Loucy (cell line): Measurements from ENCODE around the gene FEM1B.

Experiments
- H2AFZ ChIP-seq: fragments of 200-600 bp; sonication (generic); 2 replicates; pipeline ENCODE4 v1.6.0; 2016; ENCODE audit warnings: antibody characterized with exemption, mild to moderate bottlenecking, low read length, moderate library complexity
- H3F3A ChIP-seq: fragments of 200-600 bp; 2 replicates; pipeline ENCODE4 v1.6.0; 2016; ENCODE audit warnings: antibody characterized with exemption, low read depth, mild to moderate bottlenecking
- H3K27me3 ChIP-seq: fragments of 200-600 bp; sonication (generic); 2 replicates; pipeline ENCODE4 v1.6.1; 2014; ENCODE audit warnings: low read length, mild to moderate bottlenecking; ENCODE audit not compliant: insufficient read depth, poor library complexity, severe bottlenecking
- H3K36me3 ChIP-seq: fragments of 200-600 bp; sonication (generic); 2 replicates; pipeline ENCODE4 v1.6.1; 2016; ENCODE audit warnings: low read length; ENCODE audit not compliant: insufficient read depth
- H3K4me1 ChIP-seq: fragments of 200-600 bp; sonication (generic); 2 replicates; pipeline ENCODE4 v1.5.1; 2014; ENCODE audit warnings: low read length, mild to moderate bottlenecking; ENCODE audit not compliant: insufficient read depth, poor library complexity, severe bottlenecking
- H3K4me2 ChIP-seq: fragments of 200-600 bp; sonication (generic); 2 replicates; pipeline ENCODE4 v1.6.0; 2014; ENCODE audit warnings: antibody characterized with exemption, low read length, low read depth, mild to moderate bottlenecking; ENCODE audit not compliant: poor library complexity, severe bottlenecking
- H3K4me3 ChIP-seq: fragments of 200-600 bp; sonication (generic); 2 replicates; pipeline ENCODE4 v1.5.1; 2014; ENCODE audit warnings: low read length, mild to moderate bottlenecking, mixed read lengths; ENCODE audit not compliant: poor library complexity, severe bottlenecking
- H3K79me2 ChIP-seq: fragments of 200-600 bp; sonication (generic); 2 replicates; pipeline ENCODE4 v1.6.1; 2014; ENCODE audit warnings: low read length; ENCODE audit not compliant: insufficient read depth
- H3K9ac ChIP-seq: fragments of 200-600 bp; sonication (generic); 2 replicates; pipeline ENCODE4 v1.6.0; 2014; ENCODE audit warnings: mild to moderate bottlenecking, low read depth, low read length, moderate library complexity; ENCODE audit not compliant: poor library complexity, severe bottlenecking
- H3K9me2 ChIP-seq: fragments of 200-600 bp; sonication (generic); replicated peaks from 2 replicates; pipeline ENCODE4 v1.6.1; 2016; ENCODE audit warnings: low read depth, low read length, mixed read lengths
- H3K9me3 ChIP-seq: fragments of 200-600 bp; sonication (generic); 2 replicates; pipeline ENCODE4 v1.6.1; 2014; ENCODE audit warnings: mild to moderate bottlenecking, antibody characterized with exemption, low read length, low read depth; ENCODE audit not compliant: insufficient read depth
- H4K20me1 ChIP-seq: fragments of 200-600 bp; sonication (generic); 2 replicates; pipeline ENCODE4 v1.6.0; 2014; ENCODE audit warnings: antibody characterized with exemption, low read length, mild to moderate bottlenecking; ENCODE audit not compliant: insufficient read depth, poor library complexity, severe bottlenecking
- EZH2phosphoT487 ChIP-seq: fragments of 200-600 bp; IDR thresholded peaks from 2 replicates; pipeline ENCODE4 v1.6.1; 2018; ENCODE audit warnings: antibody characterized with exemption, mild to moderate bottlenecking, moderate library complexity, borderline replicate concordance
- TF ChIP-seq, protein P1 (sequence below): fragments of 200-600 bp; sonication (generic); conservative IDR thresholded peaks from 2 replicates; pipeline ENCODE4 v1.5.1; 2014; ENCODE audit warnings: mild to moderate bottlenecking, antibody characterized with exemption, low read length

The FEM1B gene

DNA sequence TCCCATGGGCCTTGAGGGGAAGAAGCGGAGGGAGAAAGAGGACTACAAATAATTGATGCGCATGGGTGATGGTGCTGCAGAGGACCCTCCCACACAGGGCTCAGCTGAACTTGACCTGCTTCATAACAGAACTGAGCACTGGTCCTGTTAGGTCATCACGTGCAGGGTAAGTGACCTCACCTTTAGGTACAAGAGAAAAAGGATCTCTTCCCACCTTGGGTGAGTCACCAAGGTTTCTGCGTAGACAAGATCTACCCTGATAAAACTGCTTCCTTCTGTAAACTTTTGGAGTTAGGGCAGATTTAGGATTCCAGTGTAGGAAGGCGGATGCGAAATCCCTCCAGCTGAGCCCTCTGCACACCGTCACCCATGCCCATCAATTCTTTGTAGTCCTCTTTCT is 67.1 kb downstream of the FEM1B start:
- H3K4me3 ChIP-seq = no peak overlapping the region
- no peak overlapping the region for H2AFZ ChIP-seq
- H3K9me2 ChIP-seq = no peaks in the 10 kb centered on the region
- no peaks in the 10 kb centered on the region for H4K20me1 ChIP-seq
- H3K36me3 ChIP-seq = no peaks in the 10 kb centered on the region
- TF ChIP-seq, protein P1, sequence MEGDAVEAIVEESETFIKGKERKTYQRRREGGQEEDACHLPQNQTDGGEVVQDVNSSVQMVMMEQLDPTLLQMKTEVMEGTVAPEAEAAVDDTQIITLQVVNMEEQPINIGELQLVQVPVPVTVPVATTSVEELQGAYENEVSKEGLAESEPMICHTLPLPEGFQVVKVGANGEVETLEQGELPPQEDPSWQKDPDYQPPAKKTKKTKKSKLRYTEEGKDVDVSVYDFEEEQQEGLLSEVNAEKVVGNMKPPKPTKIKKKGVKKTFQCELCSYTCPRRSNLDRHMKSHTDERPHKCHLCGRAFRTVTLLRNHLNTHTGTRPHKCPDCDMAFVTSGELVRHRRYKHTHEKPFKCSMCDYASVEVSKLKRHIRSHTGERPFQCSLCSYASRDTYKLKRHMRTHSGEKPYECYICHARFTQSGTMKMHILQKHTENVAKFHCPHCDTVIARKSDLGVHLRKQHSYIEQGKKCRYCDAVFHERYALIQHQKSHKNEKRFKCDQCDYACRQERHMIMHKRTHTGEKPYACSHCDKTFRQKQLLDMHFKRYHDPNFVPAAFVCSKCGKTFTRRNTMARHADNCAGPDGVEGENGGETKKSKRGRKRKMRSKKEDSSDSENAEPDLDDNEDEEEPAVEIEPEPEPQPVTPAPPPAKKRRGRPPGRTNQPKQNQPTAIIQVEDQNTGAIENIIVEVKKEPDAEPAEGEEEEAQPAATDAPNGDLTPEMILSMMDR = no peak
- no peak for TF ChIP-seq EZH2phosphoT487
- H3K9ac ChIP-seq = no peak overlapping the region
- no peaks in the 10 kb centered on the region for H3K9me3 ChIP-seq
- H3K4me1 ChIP-seq = no peaks in the 10 kb centered on the region
- no peaks in the 10 kb centered on the region for H3F3A ChIP-seq
- H3K79me2 ChIP-seq = no peaks in the 10 kb centered on the region
- no peak overlapping the region for H3K4me2 ChIP-seq
- H3K27me3 ChIP-seq = no peaks in the 10 kb centered on the region
